WTC11 (cell line): ENCODE data around the gene SF3B5. TPM values are rescaled to one million over a fixed set of nuclear protein-coding genes. Genes with fewer than 3 reads are reported as not detected.

Experiments used
- ATAC-seq: fragments of 200-7000 bp; cut with Tn5 transposase; 2 replicates; pipeline ENCODE4 v1.10.0; 2021; ENCODE audit warnings: mild to moderate bottlenecking, moderate library complexity
- CTCF ChIA-PET: fragments of 300-600 bp; sonication (Branson Sonifier 250); formaldehyde crosslinking; loops from one replicate; lab custom pipeline; 2021; ENCODE audit warnings: antibody characterized with exemption; lab: Charles Lee
- POLR2A ChIA-PET: fragments of 350-600 bp; sonication (Branson Sonifier 250); formaldehyde crosslinking; loops from one replicate; lab custom pipeline; 2021; ENCODE audit warnings: antibody characterized with exemption; lab: Charles Lee
- DNase-seq: peaks from one replicate; pipeline ENCODE4 v3.0.0; 2021; ENCODE audit warnings: low spot score
- H3K27ac Mint-ChIP-seq: 2 replicates; pipeline ENCODE4 v1.8.0; 2021; ENCODE audit warnings: mixed read lengths
- H3K27me3 Mint-ChIP-seq: 2 replicates; pipeline ENCODE4 v1.8.0; 2021; ENCODE audit warnings: low read depth, mild to moderate bottlenecking, moderate library complexity, mixed read lengths
- H3K36me3 Mint-ChIP-seq: 2 replicates; pipeline ENCODE4 v1.8.0; 2021; ENCODE audit warnings: mixed read lengths
- H3K4me1 Mint-ChIP-seq: 2 replicates; pipeline ENCODE4 v1.8.0; 2022; ENCODE audit warnings: mixed read lengths
- H3K4me3 Mint-ChIP-seq: 2 replicates; pipeline ENCODE4 v1.8.0; 2021; ENCODE audit warnings: mild to moderate bottlenecking, moderate library complexity, mixed read lengths
- H3K9me3 Mint-ChIP-seq: 2 replicates; pipeline ENCODE4 v1.8.0; 2021; ENCODE audit warnings: mixed read lengths
- CREM ChIP-seq: sonication (generic); formaldehyde crosslinking; IDR thresholded peaks from 2 replicates; pipeline ENCODE4 v1.8.1; 2022; ENCODE audit warnings: mild to moderate bottlenecking, missing genetic modification reagents, moderate library complexity
- EMX1 ChIP-seq: fragments of 250-450 bp; sonication (Bioruptor Pico); IDR thresholded peaks from 2 replicates; pipeline ENCODE4 v1.8.0; 2021; ENCODE audit warnings: mild to moderate bottlenecking
- ESRRA ChIP-seq: sonication (generic); formaldehyde crosslinking; IDR thresholded peaks from 2 replicates; pipeline ENCODE4 v1.8.1; 2022; ENCODE audit warnings: mild to moderate bottlenecking, missing genetic modification reagents, borderline replicate concordance
- FOXP1 ChIP-seq: sonication (generic); formaldehyde crosslinking; IDR thresholded peaks from 2 replicates; pipeline ENCODE4 v1.8.0; 2022; ENCODE audit warnings: missing genetic modification reagents, mild to moderate bottlenecking, moderate library complexity, borderline replicate concordance
- GABPB1 ChIP-seq: sonication (generic); formaldehyde crosslinking; IDR thresholded peaks from 2 replicates; pipeline ENCODE4 v1.8.1; 2023; ENCODE audit warnings: mild to moderate bottlenecking, missing genetic modification reagents
- GRHL2 ChIP-seq: fragments of 250-450 bp; sonication (Bioruptor Pico); IDR thresholded peaks from 2 replicates; pipeline ENCODE4 v1.8.0; 2022; ENCODE audit warnings: mild to moderate bottlenecking, moderate library complexity; ENCODE audit not compliant: insufficient replicate concordance, severe bottlenecking
- JUN ChIP-seq: sonication (generic); formaldehyde crosslinking; IDR thresholded peaks from 2 replicates; pipeline ENCODE4 v1.8.0; 2023; ENCODE audit warnings: mild to moderate bottlenecking, missing genetic modification reagents
- NR2C2 ChIP-seq: sonication (generic); formaldehyde crosslinking; IDR thresholded peaks from 2 replicates; pipeline ENCODE4 v1.8.0; 2022; ENCODE audit warnings: mild to moderate bottlenecking, missing genetic modification reagents
- PRRX2 ChIP-seq: fragments of 250-450 bp; sonication (Bioruptor Pico); IDR thresholded peaks from 2 replicates; pipeline ENCODE4 v1.8.0; 2021; ENCODE audit warnings: mild to moderate bottlenecking
- RELA ChIP-seq: sonication (generic); formaldehyde crosslinking; IDR thresholded peaks from 2 replicates; pipeline ENCODE4 v1.8.1; 2022; ENCODE audit warnings: missing genetic modification reagents, mild to moderate bottlenecking, borderline replicate concordance
- SMAD4 ChIP-seq: sonication (generic); formaldehyde crosslinking; IDR thresholded peaks from 2 replicates; pipeline ENCODE4 v1.8.0; 2022; ENCODE audit warnings: mild to moderate bottlenecking, missing genetic modification reagents
- SOX15 ChIP-seq: fragments of 250-450 bp; sonication (Bioruptor Pico); IDR thresholded peaks from 2 replicates; pipeline ENCODE4 v1.9.0; 2021; ENCODE audit warnings: mild to moderate bottlenecking
- SP1 ChIP-seq: sonication (generic); formaldehyde crosslinking; conservative IDR thresholded peaks from 2 replicates; pipeline ENCODE4 v1.8.1; 2022; ENCODE audit warnings: missing genetic modification reagents
- TCF7 ChIP-seq: sonication (generic); formaldehyde crosslinking; IDR thresholded peaks from 2 replicates; pipeline ENCODE4 v1.8.0; 2022; ENCODE audit warnings: mild to moderate bottlenecking, low read depth, missing genetic modification reagents, moderate library complexity
- ZBTB21 ChIP-seq: sonication (generic); formaldehyde crosslinking; IDR thresholded peaks from 2 replicates; pipeline ENCODE4 v1.8.1; 2023; ENCODE audit warnings: mild to moderate bottlenecking, missing genetic modification reagents, borderline replicate concordance
- ZNF138 ChIP-seq: sonication (generic); formaldehyde crosslinking; conservative IDR thresholded peaks from 2 replicates; pipeline ENCODE4 v1.8.1; 2022; ENCODE audit warnings: mild to moderate bottlenecking, moderate library complexity, missing genetic modification reagents
- ZNF219 ChIP-seq: sonication (generic); formaldehyde crosslinking; IDR thresholded peaks from 2 replicates; pipeline ENCODE4 v1.8.0; 2023; ENCODE audit warnings: missing genetic modification reagents, mild to moderate bottlenecking, borderline replicate concordance
- ZNF263 ChIP-seq: sonication (generic); formaldehyde crosslinking; IDR thresholded peaks from 2 replicates; pipeline ENCODE4 v1.8.1; 2022; ENCODE audit warnings: low read depth, mild to moderate bottlenecking, moderate library complexity, missing genetic modification reagents
- total RNA-seq: library from RNA; stranded (reverse); gene quantifications from 3 replicates; pipeline ENCODE4 v1.2.3, GENCODE V29; 2021
- TF ChIP-seq, protein P1 (sequence below): fragments of 200-600 bp; IDR thresholded peaks from 2 replicates; pipeline ENCODE4 v1.8.0; 2022; ENCODE audit warnings: antibody characterized with exemption
- TF ChIP-seq, protein P2 (sequence below): sonication (generic); formaldehyde crosslinking; conservative IDR thresholded peaks from 2 replicates; pipeline ENCODE4 v1.8.1; 2022; ENCODE audit warnings: mild to moderate bottlenecking, missing genetic modification reagents
- TF ChIP-seq, protein P3 (sequence below): sonication (generic); formaldehyde crosslinking; IDR thresholded peaks from 2 replicates; pipeline ENCODE4 v1.8.0; 2023; ENCODE audit warnings: missing genetic modification reagents
- TF ChIP-seq, protein P4 (sequence below): sonication (generic); formaldehyde crosslinking; IDR thresholded peaks from 2 replicates; pipeline ENCODE4 v1.8.1; 2022; ENCODE audit warnings: low read depth, mild to moderate bottlenecking, moderate library complexity, missing genetic modification reagents, borderline replicate concordance

SF3B5 gene
- total RNA-seq, 1 experiment from 2014 or later: 181 TPM

DNA sequence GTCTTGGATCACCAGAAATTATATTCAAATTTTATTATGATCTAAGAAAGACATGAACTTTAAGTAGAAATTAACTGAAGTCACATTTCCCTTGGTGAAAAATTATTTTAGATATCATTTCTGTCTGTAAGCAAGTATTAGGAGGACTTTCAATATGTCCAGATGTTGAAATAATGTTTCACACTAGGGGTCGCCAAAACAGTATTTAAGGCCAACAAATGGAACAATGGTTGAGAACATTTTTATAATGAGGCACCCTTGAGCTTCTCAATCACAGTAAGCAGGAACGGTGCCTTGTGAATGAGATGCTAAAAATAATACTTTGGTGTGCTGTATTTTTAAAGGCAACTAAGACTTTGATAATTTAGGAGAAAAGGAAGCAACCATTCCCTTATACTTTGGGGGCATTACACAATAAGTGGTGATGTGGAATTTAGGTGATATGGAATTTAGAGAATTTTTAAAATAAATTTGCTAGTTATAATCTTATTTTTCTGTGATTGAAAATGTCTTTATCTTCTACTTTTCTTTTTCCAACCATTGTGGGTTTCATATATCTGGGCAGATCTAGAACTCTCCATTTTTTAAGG is 9.6 kb upstream of the SF3B5 start:
- Mint-ChIP-seq H3K36me3 (no peaks in the 10 kb centered on the region), H3K27ac (no peak overlapping the region), H3K4me3 (no peak overlapping the region), H3K9me3 (0 out of 2 replicates have a peak, but pooled peaks cover 3% of the 10 kb centered on the region), H3K4me1 (no peaks in the 10 kb centered on the region), H3K27me3 (peaks cover 7% of the 10 kb centered on the region; the same call in 1 of the 2 replicates)
- ChIA-PET POLR2A (no interaction called here), CTCF (interaction anchor here (0.6 to 1.8 kb wide), 13 partner anchors 9 to 384 kb away, joined by 3 to 8 read pairs (median 3); partner anchors contain the start of gene SF3B5)
- ATAC-seq (peak; percentile 65; the same call in 1 of the 2 replicates), DNase-seq (no peak)
- TF ChIP-seq GRHL2 (no peak), SOX15 (CRISPR knock-in tag) (no peak), TCF7 (no peak), GABPB1 (CRISPR knock-in tag) (no peak), JUN (no peak)
- TF ChIP-seq, protein P1, sequence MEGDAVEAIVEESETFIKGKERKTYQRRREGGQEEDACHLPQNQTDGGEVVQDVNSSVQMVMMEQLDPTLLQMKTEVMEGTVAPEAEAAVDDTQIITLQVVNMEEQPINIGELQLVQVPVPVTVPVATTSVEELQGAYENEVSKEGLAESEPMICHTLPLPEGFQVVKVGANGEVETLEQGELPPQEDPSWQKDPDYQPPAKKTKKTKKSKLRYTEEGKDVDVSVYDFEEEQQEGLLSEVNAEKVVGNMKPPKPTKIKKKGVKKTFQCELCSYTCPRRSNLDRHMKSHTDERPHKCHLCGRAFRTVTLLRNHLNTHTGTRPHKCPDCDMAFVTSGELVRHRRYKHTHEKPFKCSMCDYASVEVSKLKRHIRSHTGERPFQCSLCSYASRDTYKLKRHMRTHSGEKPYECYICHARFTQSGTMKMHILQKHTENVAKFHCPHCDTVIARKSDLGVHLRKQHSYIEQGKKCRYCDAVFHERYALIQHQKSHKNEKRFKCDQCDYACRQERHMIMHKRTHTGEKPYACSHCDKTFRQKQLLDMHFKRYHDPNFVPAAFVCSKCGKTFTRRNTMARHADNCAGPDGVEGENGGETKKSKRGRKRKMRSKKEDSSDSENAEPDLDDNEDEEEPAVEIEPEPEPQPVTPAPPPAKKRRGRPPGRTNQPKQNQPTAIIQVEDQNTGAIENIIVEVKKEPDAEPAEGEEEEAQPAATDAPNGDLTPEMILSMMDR: 0 out of 2 replicates have a peak, but pooled peaks have one; percentile 27
- TF ChIP-seq, protein P2, sequence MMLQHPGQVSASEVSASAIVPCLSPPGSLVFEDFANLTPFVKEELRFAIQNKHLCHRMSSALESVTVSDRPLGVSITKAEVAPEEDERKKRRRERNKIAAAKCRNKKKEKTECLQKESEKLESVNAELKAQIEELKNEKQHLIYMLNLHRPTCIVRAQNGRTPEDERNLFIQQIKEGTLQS: no peak

DNA sequence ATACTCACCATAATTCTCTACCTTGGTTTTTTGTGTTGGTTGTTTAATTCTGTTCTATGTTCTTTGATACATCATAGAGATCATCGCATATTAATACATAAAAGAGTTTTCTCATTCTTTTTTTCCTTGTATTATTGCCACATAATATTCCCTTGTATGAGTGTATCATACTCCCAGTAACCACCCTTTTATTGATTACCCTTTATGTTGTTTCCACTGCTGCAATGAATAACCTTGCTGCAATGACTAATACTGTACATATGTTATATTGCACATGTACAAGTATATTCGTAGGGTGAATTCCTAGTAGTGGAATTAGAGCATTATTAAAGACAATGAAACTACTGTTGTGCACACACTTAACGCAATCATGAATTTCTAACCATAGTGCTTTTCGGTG is 9.1 kb upstream of the SF3B5 start:
- peaks cover 12% of the 10 kb centered on the region; the same call in 1 of the 2 replicates for H3K27me3 Mint-ChIP-seq
- H3K4me1 Mint-ChIP-seq: no peaks in the 10 kb centered on the region
- H3K36me3 Mint-ChIP-seq: no peaks in the 10 kb centered on the region
- no peak overlapping the region for H3K4me3 Mint-ChIP-seq
- H3K9me3 Mint-ChIP-seq: 0 out of 2 replicates have a peak, but pooled peaks cover 4% of the 10 kb centered on the region
- TF ChIP-seq SOX15 (CRISPR knock-in tag) (no peak), FOXP1 (no peak), ZNF263 (CRISPR knock-in tag) (no peak)
- TF ChIP-seq, protein P3, sequence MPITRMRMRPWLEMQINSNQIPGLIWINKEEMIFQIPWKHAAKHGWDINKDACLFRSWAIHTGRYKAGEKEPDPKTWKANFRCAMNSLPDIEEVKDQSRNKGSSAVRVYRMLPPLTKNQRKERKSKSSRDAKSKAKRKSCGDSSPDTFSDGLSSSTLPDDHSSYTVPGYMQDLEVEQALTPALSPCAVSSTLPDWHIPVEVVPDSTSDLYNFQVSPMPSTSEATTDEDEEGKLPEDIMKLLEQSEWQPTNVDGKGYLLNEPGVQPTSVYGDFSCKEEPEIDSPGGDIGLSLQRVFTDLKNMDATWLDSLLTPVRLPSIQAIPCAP: no peak
- TF ChIP-seq, protein P1: no peak
- TF ChIP-seq, all 79 proteins: peak for 0
- DNase-seq: no peak
- CTCF ChIA-PET: interaction anchor here (0.9 to 1.8 kb wide), 6 partner anchors 34 to 384 kb away, joined by 3 to 8 read pairs (median 6); no protein-coding TSS in a partner anchor
- ATAC-seq: no peak
- no peak overlapping the region for H3K27ac Mint-ChIP-seq
- POLR2A ChIA-PET: no interaction called here

DNA sequence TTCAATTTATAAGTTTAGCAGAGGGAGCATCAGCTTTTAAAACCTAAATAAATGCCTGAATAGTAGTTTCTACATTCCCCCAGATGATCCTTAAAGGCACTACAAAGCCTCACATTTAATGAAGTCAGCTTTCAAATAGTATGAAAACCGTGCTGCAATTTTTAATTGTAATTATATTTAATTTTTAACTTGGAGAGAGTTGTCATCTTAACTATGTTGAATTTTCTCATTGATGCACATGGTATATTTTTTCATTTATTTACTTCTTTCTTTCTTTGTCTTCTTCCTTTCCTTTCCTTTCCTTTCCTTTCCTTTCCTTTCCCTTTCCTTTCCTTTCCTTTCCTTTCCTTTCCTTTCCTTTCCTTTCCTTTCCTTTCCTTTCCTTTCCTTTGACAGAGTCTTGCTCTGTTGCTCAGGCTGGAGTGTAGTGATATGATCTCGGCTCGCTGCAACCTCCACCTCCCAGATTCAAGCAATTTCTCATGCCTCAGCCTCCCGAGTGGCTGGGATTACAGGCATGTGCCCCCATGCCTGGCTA is 7.7 kb upstream of the SF3B5 start:
- ChIA-PET POLR2A (interaction anchor here (0.6 kb wide), 1 partner anchor 344 kb away, joined by 3 read pairs; no protein-coding TSS in a partner anchor), CTCF (no interaction called here)
- Mint-ChIP-seq H3K27ac (no peak overlapping the region; the same call in 1 of the 2 replicates), H3K4me1 (no peaks in the 10 kb centered on the region), H3K36me3 (no peaks in the 10 kb centered on the region), H3K9me3 (0 out of 2 replicates have a peak, but pooled peaks cover 4% of the 10 kb centered on the region), H3K27me3 (peaks cover 15% of the 10 kb centered on the region; the same call in 1 of the 2 replicates), H3K4me3 (no peak overlapping the region)
- DNase-seq: no peak
- no peak for ATAC-seq
- no peak for TF ChIP-seq TCF7
- no peak for TF ChIP-seq ZBTB21 (CRISPR knock-in tag)
- TF ChIP-seq ZNF219 (CRISPR knock-in tag): no peak
- no peak for TF ChIP-seq ZNF138 (CRISPR knock-in tag)
- no peak for TF ChIP-seq PRRX2 (CRISPR knock-in tag)
- TF ChIP-seq ESRRA (CRISPR knock-in tag): no peak
- no peak for TF ChIP-seq RELA (CRISPR knock-in tag)
- TF ChIP-seq NR2C2 (CRISPR knock-in tag): no peak
- TF ChIP-seq, protein P2: no peak
- no peak for TF ChIP-seq EMX1
- TF ChIP-seq CREM: no peak
- no peak for TF ChIP-seq SMAD4 (CRISPR knock-in tag)
- TF ChIP-seq ZNF263 (CRISPR knock-in tag): no peak
- TF ChIP-seq, protein P4, sequence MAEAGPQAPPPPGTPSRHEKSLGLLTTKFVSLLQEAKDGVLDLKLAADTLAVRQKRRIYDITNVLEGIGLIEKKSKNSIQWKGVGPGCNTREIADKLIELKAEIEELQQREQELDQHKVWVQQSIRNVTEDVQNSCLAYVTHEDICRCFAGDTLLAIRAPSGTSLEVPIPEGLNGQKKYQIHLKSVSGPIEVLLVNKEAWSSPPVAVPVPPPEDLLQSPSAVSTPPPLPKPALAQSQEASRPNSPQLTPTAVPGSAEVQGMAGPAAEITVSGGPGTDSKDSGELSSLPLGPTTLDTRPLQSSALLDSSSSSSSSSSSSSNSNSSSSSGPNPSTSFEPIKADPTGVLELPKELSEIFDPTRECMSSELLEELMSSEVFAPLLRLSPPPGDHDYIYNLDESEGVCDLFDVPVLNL: no peak
- no peak for TF ChIP-seq SP1 (CRISPR knock-in tag)
